Measurements from ENCODE around the gene NLRP12.
A peak's percentile ranks its signal among the peaks of the same experiment; 100 is the strongest.
"Not testable (repeated sequence)": the region's sequence is repeated elsewhere in the genome, so short reads cannot be mapped to it uniquely, and the experiment has no call there.

NLRP12 gene

DNA sequence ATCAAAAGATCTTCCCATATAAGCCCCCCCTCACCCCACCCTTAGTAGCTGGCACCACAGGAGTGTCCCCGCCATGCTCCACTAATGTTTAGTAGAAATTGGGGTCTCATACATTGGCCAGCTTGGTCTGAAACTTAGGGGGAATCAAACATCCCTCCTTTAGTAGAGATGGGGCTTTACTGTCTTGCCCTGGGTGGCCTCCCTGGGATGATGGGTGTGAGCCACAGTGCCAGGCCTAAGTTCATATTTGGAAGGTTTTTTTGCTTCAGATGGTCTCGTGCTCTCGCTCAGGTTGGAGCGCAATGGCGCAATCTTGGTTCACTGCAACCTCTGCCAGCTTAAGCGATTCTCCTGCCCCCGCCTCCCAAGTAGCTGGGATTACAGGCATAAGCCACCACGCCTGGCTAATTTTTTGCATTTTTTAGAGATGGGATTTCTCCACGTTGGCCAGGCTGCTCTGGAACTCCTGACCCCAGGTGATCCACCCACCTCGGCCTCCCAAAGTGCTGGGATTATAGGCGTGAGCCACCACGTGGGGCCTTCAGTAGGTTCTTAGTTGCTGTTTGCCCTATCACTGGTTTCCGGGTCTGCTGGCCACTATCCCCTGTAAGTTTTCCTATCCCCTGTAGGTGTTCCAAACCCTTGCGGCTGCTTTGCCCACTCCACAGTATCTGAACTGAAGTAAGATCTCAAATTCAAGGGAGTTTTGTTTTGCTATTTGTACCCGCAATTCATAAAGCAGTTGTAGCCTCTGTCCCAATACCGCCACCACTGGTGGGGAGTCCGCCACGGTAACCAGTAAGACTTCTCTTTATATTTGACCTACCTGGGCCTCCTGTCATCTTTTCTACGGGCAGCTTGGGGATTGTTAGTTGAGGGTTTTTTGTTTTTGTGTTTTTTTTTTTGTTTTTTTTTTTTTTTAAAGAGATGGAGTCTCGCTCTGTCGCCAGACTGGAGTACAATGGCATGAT, 34.1 kb downstream of the NLRP12 start:
- H3K4me1 ChIP-seq (ENCODE audit: insufficient read depth, insufficient read length), result peaks cover 2% of the 10 kb centered on the region
- no peak for TF ChIP-seq ZNF274 (IDR thresholded peaks at IDR 0.05; ENCODE audit: low read depth, low read length)
- DNase-seq (ENCODE audit: low read depth, low spot score), result no peak
- no peaks in the 10 kb centered on the region for H3K9me3 ChIP-seq (ENCODE audit: insufficient read depth, low read length)
- H3K9ac ChIP-seq (ENCODE audit: insufficient read length, low read depth), result no peak overlapping the region
- no peaks in the 10 kb centered on the region for H3K36me3 ChIP-seq (ENCODE audit: insufficient read depth, insufficient read length, low read length)
- no peak overlapping the region for H3K4me3 ChIP-seq (ENCODE audit: insufficient read length, low read depth)
- no peaks in the 10 kb centered on the region for H3K27me3 ChIP-seq (ENCODE audit: insufficient read depth, insufficient read length)

DNA sequence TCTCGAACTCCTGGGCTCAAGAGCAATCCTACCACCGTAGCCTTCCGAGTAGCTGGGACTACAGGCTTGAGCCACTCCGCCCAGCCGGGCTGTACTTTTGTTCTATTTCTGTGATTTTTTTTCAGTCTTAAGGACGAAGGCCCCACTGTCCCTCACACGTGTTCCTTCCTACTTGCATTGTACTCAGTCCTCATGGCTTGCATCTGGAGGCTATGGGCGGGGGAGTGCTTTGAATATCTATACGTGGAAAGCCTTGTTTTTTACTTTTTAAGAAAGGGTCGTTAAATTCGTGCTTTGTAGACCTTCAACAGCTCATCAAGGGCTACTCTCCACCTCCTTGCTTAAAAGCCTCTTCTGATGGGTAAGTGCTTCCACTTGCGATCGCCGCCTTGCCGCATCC, 36.8 kb downstream of the NLRP12 start:
- Histone ChIP-seq H3K9ac (ENCODE audit: insufficient read length, low read depth) (no peak overlapping the region), H3K36me3 (ENCODE audit: insufficient read depth, insufficient read length, low read length) (no peaks in the 10 kb centered on the region), H3K27me3 (ENCODE audit: insufficient read depth, insufficient read length) (no peaks in the 10 kb centered on the region), H3K4me3 (ENCODE audit: insufficient read length, low read depth) (no peak overlapping the region), H3K4me1 (ENCODE audit: insufficient read depth, insufficient read length) (peaks cover 2% of the 10 kb centered on the region), H3K9me3 (ENCODE audit: insufficient read depth, low read length) (peaks cover 15% of the 10 kb centered on the region)
- no peak for DNase-seq (ENCODE audit: low read depth, low spot score)
- TF ChIP-seq ZNF274 (IDR thresholded peaks at IDR 0.05; ENCODE audit: low read depth, low read length) (no peak), SUZ12 (IDR thresholded peaks at IDR 0.05; ENCODE audit: extremely low read depth, insufficient read depth, insufficient read length) (no peak), YY1 (IDR thresholded peaks at IDR 0.05; ENCODE audit: insufficient read depth, insufficient read length) (no peak)

- Histone ChIP-seq H3K9ac (ENCODE audit: insufficient read length, low read depth) (no peak overlapping the region), H3K9me3 (ENCODE audit: insufficient read depth, low read length) (peaks cover 20% of the 10 kb centered on the region), H3K27me3 (ENCODE audit: insufficient read depth, insufficient read length) (no peaks in the 10 kb centered on the region), H3K4me1 (ENCODE audit: insufficient read depth, insufficient read length) (peaks cover 2% of the 10 kb centered on the region), H3K4me3 (ENCODE audit: insufficient read length, low read depth) (no peak overlapping the region), H3K36me3 (ENCODE audit: insufficient read depth, insufficient read length, low read length) (no peaks in the 10 kb centered on the region)
- TF ChIP-seq ZNF274 (IDR thresholded peaks at IDR 0.05; ENCODE audit: low read depth, low read length) (no peak), SUZ12 (IDR thresholded peaks at IDR 0.05; ENCODE audit: extremely low read depth, insufficient read depth, insufficient read length) (no peak), YY1 (IDR thresholded peaks at IDR 0.05; ENCODE audit: insufficient read depth, insufficient read length) (no peak)
- DNase-seq (ENCODE audit: low read depth, low spot score), result no peak
These were observed 37.4 kb downstream of the NLRP12 start for GRCh38 chr19:53786744-53787143.

DNA sequence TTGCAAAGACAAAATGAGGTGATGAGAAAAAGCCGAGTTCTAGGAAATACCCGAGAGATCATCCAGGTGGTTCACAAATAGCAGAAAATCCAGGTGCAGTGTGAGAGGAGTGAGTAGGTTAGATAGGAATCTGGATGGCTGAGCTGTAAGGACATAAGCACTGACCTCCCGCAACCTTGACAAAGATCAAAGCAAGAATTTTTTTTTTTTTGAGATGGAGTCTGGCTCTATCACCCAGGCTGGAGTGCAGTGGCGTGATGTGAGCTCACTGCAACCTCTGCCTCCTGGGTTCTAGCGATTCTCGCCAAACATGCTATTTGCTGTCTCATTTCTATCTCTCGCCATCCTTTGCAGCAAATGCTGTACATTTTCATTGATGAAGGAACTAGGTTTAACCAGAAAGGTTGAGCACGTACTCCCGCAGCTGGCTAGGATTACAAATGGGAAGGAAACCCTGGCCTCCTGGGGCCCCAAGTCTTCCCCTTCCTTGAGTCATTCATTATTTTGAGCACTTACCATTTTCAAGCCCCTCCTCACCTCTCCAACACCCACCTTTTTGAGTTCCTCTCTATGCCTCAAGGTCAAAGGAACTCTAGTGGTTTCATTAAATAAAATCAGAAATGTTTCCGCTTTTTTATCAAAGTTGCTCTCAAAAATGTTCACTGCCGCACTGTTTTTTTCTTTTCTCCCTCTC, 38.8 kb downstream of the NLRP12 start:
- H3K9ac ChIP-seq (ENCODE audit: insufficient read length, low read depth), result no peak overlapping the region
- TF ChIP-seq ZNF274 (IDR thresholded peaks at IDR 0.05; ENCODE audit: low read depth, low read length) (no peak), YY1 (IDR thresholded peaks at IDR 0.05; ENCODE audit: insufficient read depth, insufficient read length) (no peak), SUZ12 (IDR thresholded peaks at IDR 0.05; ENCODE audit: extremely low read depth, insufficient read depth, insufficient read length) (no peak)

GRCh38 chr19:53782698-53783097, 41.4 kb downstream of the NLRP12 start:
- H3K4me1 ChIP-seq (ENCODE audit: insufficient read depth, insufficient read length), result no peaks in the 10 kb centered on the region
- no peak overlapping the region for H3K4me3 ChIP-seq (ENCODE audit: insufficient read length, low read depth)
- H3K27me3 ChIP-seq (ENCODE audit: insufficient read depth, insufficient read length), result no peaks in the 10 kb centered on the region
- H3K9ac ChIP-seq (ENCODE audit: insufficient read length, low read depth), result no peak overlapping the region
- no peak for TF ChIP-seq YY1 (IDR thresholded peaks at IDR 0.05; ENCODE audit: insufficient read depth, insufficient read length)
- no peak for TF ChIP-seq SUZ12 (IDR thresholded peaks at IDR 0.05; ENCODE audit: extremely low read depth, insufficient read depth, insufficient read length)
- TF ChIP-seq ZNF274 (IDR thresholded peaks at IDR 0.05; ENCODE audit: low read depth, low read length), result no peak
- H3K9me3 ChIP-seq (ENCODE audit: insufficient read depth, low read length), result peaks cover 29% of the 10 kb centered on the region
- peak; percentile 35 for DNase-seq (ENCODE audit: low read depth, low spot score)
- H3K36me3 ChIP-seq (ENCODE audit: insufficient read depth, insufficient read length, low read length), result no peaks in the 10 kb centered on the region

More for the DNA sequence above, 38.8 kb downstream of the NLRP12 start:
- Histone ChIP-seq H3K9me3 (ENCODE audit: insufficient read depth, low read length) (peaks cover 29% of the 10 kb centered on the region), H3K36me3 (ENCODE audit: insufficient read depth, insufficient read length, low read length) (no peaks in the 10 kb centered on the region), H3K4me3 (ENCODE audit: insufficient read length, low read depth) (no peak overlapping the region), H3K4me1 (ENCODE audit: insufficient read depth, insufficient read length) (no peaks in the 10 kb centered on the region), H3K27me3 (ENCODE audit: insufficient read depth, insufficient read length) (no peaks in the 10 kb centered on the region)
- no peak for DNase-seq (ENCODE audit: low read depth, low spot score)

GRCh38 chr19:53781332-53781731, 42.8 kb downstream of the NLRP12 start:
- H3K9me3 ChIP-seq (ENCODE audit: insufficient read depth, low read length), result peaks cover 29% of the 10 kb centered on the region
- not testable (repeated sequence) for H3K27me3 ChIP-seq (ENCODE audit: insufficient read depth, insufficient read length); H3K9ac ChIP-seq (ENCODE audit: insufficient read length, low read depth); H3K36me3 ChIP-seq (ENCODE audit: insufficient read depth, insufficient read length, low read length); H3K4me3 ChIP-seq (ENCODE audit: insufficient read length, low read depth); H3K4me1 ChIP-seq (ENCODE audit: insufficient read depth, insufficient read length); DNase-seq (ENCODE audit: low read depth, low spot score)

DNA sequence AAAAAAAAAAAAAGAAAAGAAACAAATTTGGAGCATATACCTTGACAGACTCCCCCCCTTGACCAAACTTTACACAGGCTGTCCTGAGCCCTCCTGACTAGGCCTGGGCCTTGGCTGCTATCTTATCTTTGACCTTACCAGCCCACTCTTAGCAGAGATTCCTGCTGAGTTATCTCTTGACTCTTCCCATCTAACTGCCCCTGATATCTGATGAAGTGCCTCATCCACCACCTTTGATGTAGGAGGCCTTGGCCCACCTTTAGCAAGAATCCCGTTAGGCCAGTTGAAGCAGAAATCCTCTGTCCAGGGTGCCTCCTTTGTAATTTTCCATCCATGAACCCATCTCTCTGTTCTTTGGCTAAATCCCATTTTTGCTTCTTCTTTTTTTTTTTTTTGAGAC, 43.6 kb downstream of the NLRP12 start:
- H3K9ac ChIP-seq (ENCODE audit: insufficient read length, low read depth), result no peak overlapping the region
- no peaks in the 10 kb centered on the region for H3K4me1 ChIP-seq (ENCODE audit: insufficient read depth, insufficient read length)
- TF ChIP-seq ZNF274 (IDR thresholded peaks at IDR 0.05; ENCODE audit: low read depth, low read length) (no peak), SUZ12 (IDR thresholded peaks at IDR 0.05; ENCODE audit: extremely low read depth, insufficient read depth, insufficient read length) (no peak), YY1 (IDR thresholded peaks at IDR 0.05; ENCODE audit: insufficient read depth, insufficient read length) (no peak)
- no peak overlapping the region for H3K4me3 ChIP-seq (ENCODE audit: insufficient read length, low read depth)
- H3K9me3 ChIP-seq (ENCODE audit: insufficient read depth, low read length), result peaks cover 29% of the 10 kb centered on the region
- H3K36me3 ChIP-seq (ENCODE audit: insufficient read depth, insufficient read length, low read length), result no peaks in the 10 kb centered on the region
- no peak for DNase-seq (ENCODE audit: low read depth, low spot score)
- H3K27me3 ChIP-seq (ENCODE audit: insufficient read depth, insufficient read length), result no peaks in the 10 kb centered on the region

All from NT2/D1 (cell line).